DOHH2 (cell line): Measurements from ENCODE around the gene GRIN2C.

Source experiments
- H3F3A ChIP-seq: fragments of 200-600 bp; sonication (generic), shearing (Covaris generic); 2 replicates; pipeline ENCODE4 v1.6.0; 2016; ENCODE audit warnings: antibody characterized with exemption, mild to moderate bottlenecking; ENCODE audit not compliant: control insufficient read depth, insufficient read depth
- H3K27ac ChIP-seq: fragments of 200-600 bp; sonication (generic); 2 replicates; pipeline ENCODE4 v1.5.1; 2014; ENCODE audit warnings: low read depth, mild to moderate bottlenecking, low read length, moderate library complexity
- H3K27me3 ChIP-seq: fragments of 200-600 bp; sonication (generic); 2 replicates; pipeline ENCODE4 v1.6.1; 2014; ENCODE audit warnings: mild to moderate bottlenecking, low read length, mixed read lengths; ENCODE audit not compliant: control insufficient read depth
- H3K36me3 ChIP-seq: fragments of 200-600 bp; sonication (generic); 2 replicates; pipeline ENCODE4 v1.6.1; 2014; ENCODE audit warnings: mild to moderate bottlenecking, low read length, moderate library complexity, mixed read lengths; ENCODE audit not compliant: control insufficient read depth
- H3K4me1 ChIP-seq: fragments of 200-600 bp; sonication (generic); 2 replicates; pipeline ENCODE4 v1.6.1; 2014; ENCODE audit warnings: mild to moderate bottlenecking, low read length, mixed read lengths; ENCODE audit not compliant: control insufficient read depth
- H3K4me2 ChIP-seq: fragments of 200-600 bp; sonication (generic); 2 replicates; pipeline ENCODE4 v1.6.0; 2014; ENCODE audit warnings: mild to moderate bottlenecking, low read length, moderate library complexity
- H3K4me3 ChIP-seq: fragments of 200-600 bp; sonication (generic); 2 replicates; pipeline ENCODE4 v1.5.1; 2014; ENCODE audit warnings: mild to moderate bottlenecking, low read length, mixed read lengths
- H3K79me2 ChIP-seq: fragments of 200-600 bp; sonication (generic); 2 replicates; pipeline ENCODE4 v1.6.1; 2014; ENCODE audit warnings: mild to moderate bottlenecking, low read length, mixed read lengths; ENCODE audit not compliant: control insufficient read depth
- H3K9me2 ChIP-seq: fragments of 200-600 bp; sonication (generic); replicated peaks from 2 replicates; pipeline ENCODE4 v1.6.1; 2014; ENCODE audit warnings: mild to moderate bottlenecking, low read length, mixed read lengths; ENCODE audit not compliant: control insufficient read depth
- H3K9me3 ChIP-seq: fragments of 200-600 bp; sonication (generic); 2 replicates; pipeline ENCODE4 v1.6.1; 2014; ENCODE audit warnings: antibody characterized with exemption, low read length, mixed read lengths; ENCODE audit not compliant: control insufficient read depth, insufficient read depth
- H4K20me1 ChIP-seq: fragments of 200-600 bp; sonication (generic); 2 replicates; pipeline ENCODE4 v1.6.0; 2014; ENCODE audit warnings: low read depth, mild to moderate bottlenecking, antibody characterized with exemption, low read length, moderate library complexity; ENCODE audit not compliant: control insufficient read depth, insufficient read depth
- CTCF ChIP-seq: fragments of 200-600 bp; sonication (generic); IDR thresholded peaks from one replicate; pipeline ENCODE4 v1.5.1; 2014; ENCODE audit warnings: antibody characterized with exemption, mild to moderate bottlenecking, low read depth, low read length; ENCODE audit not compliant: poor library complexity, severe bottlenecking
- EZH2phosphoT487 ChIP-seq: fragments of 200-600 bp; sonication (generic); IDR thresholded peaks from 2 replicates; pipeline ENCODE4 v1.6.1; 2017; ENCODE audit warnings: borderline replicate concordance, mild to moderate bottlenecking, antibody characterized with exemption, low read length, moderate library complexity, mixed read lengths

GRIN2C gene

DNA sequence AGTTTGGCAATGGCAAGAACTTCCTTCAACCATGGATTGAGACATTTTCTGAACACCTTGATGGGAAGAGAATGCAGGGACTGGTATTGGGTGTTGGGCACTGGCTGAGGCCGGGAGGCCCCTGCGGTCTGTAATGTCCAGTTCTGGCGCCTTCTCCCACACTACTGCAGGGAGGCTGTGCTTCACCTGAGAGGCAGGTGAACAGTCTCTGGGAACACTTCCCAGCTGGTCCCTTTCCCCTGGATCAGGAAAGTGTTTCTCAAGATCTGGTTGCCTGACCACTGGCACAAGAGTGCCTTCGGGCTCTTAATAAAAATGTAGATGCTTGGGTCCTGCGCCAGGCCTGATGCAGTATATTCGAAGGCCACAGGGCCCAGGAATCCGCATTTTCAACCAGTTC is 55.0 kb downstream of the GRIN2C start:
- no peaks in the 10 kb centered on the region for H3K36me3 ChIP-seq
- H3K4me3 ChIP-seq: no peak overlapping the region
- H3K9me2 ChIP-seq: no peaks in the 10 kb centered on the region
- H3K9me3 ChIP-seq: no peaks in the 10 kb centered on the region
- no peaks in the 10 kb centered on the region for H3F3A ChIP-seq
- TF ChIP-seq CTCF (no peak), EZH2phosphoT487 (no peak)
- no peaks in the 10 kb centered on the region for H3K27me3 ChIP-seq
- H4K20me1 ChIP-seq: no peaks in the 10 kb centered on the region
- H3K4me1 ChIP-seq: no peaks in the 10 kb centered on the region
- H3K4me2 ChIP-seq: no peak overlapping the region
- H3K27ac ChIP-seq: no peak overlapping the region
- H3K79me2 ChIP-seq: no peaks in the 10 kb centered on the region

DNA sequence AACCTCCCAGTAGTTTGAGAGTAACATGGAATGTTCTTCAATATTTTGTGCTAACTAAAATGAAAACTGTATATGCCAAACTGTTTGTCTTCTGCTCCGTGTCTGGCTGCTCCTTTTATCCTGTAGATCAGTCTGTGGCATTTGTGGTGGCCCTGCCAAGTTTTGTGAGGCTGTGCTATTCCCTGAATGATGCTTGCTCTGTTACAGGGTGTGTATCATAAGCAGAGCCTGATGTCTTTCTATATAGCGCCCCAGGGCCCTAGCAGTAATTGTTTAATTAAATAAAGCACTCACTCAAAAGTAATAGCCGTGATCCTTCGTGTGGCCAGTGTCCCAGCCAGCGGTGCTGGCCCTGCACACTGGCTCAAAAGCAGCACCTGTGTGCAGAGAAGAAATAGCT is 55.7 kb downstream of the GRIN2C start:
- H3K4me2 ChIP-seq: no peak overlapping the region
- no peaks in the 10 kb centered on the region for H3F3A ChIP-seq
- no peak for TF ChIP-seq CTCF
- TF ChIP-seq EZH2phosphoT487: no peak
- no peaks in the 10 kb centered on the region for H3K27me3 ChIP-seq
- H4K20me1 ChIP-seq: no peaks in the 10 kb centered on the region
- no peak overlapping the region for H3K27ac ChIP-seq
- no peaks in the 10 kb centered on the region for H3K36me3 ChIP-seq
- H3K9me2 ChIP-seq: no peaks in the 10 kb centered on the region
- H3K79me2 ChIP-seq: no peaks in the 10 kb centered on the region
- H3K4me3 ChIP-seq: no peak overlapping the region
- H3K4me1 ChIP-seq: no peaks in the 10 kb centered on the region
- H3K9me3 ChIP-seq: no peaks in the 10 kb centered on the region

- Histone ChIP-seq H3K27ac (no peak overlapping the region), H3K4me2 (no peak overlapping the region), H3K79me2 (no peaks in the 10 kb centered on the region), H3F3A (no peaks in the 10 kb centered on the region), H3K4me1 (no peaks in the 10 kb centered on the region), H3K27me3 (no peaks in the 10 kb centered on the region), H3K9me3 (no peaks in the 10 kb centered on the region), H4K20me1 (no peaks in the 10 kb centered on the region), H3K36me3 (no peaks in the 10 kb centered on the region), H3K9me2 (no peaks in the 10 kb centered on the region), H3K4me3 (no peak overlapping the region)
- no peak for TF ChIP-seq CTCF
- TF ChIP-seq EZH2phosphoT487: no peak
Measured at GRCh38 chr17:74803388-74803930, 56.2 kb downstream of the GRIN2C start.

GRCh38 chr17:74801896-74802295 is 57.8 kb downstream of the GRIN2C start:
- no peaks in the 10 kb centered on the region for H3K9me2 ChIP-seq
- TF ChIP-seq CTCF: no peak
- TF ChIP-seq EZH2phosphoT487: no peak
- H3K36me3 ChIP-seq: no peaks in the 10 kb centered on the region

More at GRCh38 chr17:74801896-74802295, 57.8 kb downstream of the GRIN2C start:
- no peaks in the 10 kb centered on the region for H4K20me1 ChIP-seq
- H3K9me3 ChIP-seq: no peaks in the 10 kb centered on the region
- no peak overlapping the region for H3K4me3 ChIP-seq
- H3K4me1 ChIP-seq: no peaks in the 10 kb centered on the region
- H3K27ac ChIP-seq: no peak overlapping the region
- no peaks in the 10 kb centered on the region for H3F3A ChIP-seq
- no peaks in the 10 kb centered on the region for H3K27me3 ChIP-seq
- no peak overlapping the region for H3K4me2 ChIP-seq
- no peaks in the 10 kb centered on the region for H3K79me2 ChIP-seq
